Mucosa of descending colon (tissue), 3 donors: ENCODE measurements around the gene SP5. TPM values are rescaled to one million over a fixed set of nuclear protein-coding genes. Genes with fewer than 3 reads are reported as not detected.

Experiments used
- ATAC-seq: fragments of 200-7000 bp; cut with Tn5 transposase; one replicate; pipeline ENCODE4 v1.9.1; 2020; ENCODE audit warnings: mild to moderate bottlenecking, moderate library complexity
- DNase-seq, 3 donors: peaks; one replicate each; pipeline ENCODE4 v3.0.0-alpha.2; 2020
- H3K36me3 ChIP-seq: fragments of 200-600 bp; one replicate; pipeline ENCODE4 v1.8.0; 2021; ENCODE audit warnings: low read depth, mild to moderate bottlenecking
- H3K4me1 ChIP-seq: fragments of 200-600 bp; one replicate; pipeline ENCODE4 v1.8.0; 2021; ENCODE audit warnings: low read depth, mild to moderate bottlenecking
- H3K4me3 ChIP-seq: fragments of 200-600 bp; one replicate; pipeline ENCODE4 v1.8.0; 2021; ENCODE audit warnings: mild to moderate bottlenecking
- H3K9me3 ChIP-seq: fragments of 200-600 bp; one replicate; pipeline ENCODE4 v1.8.0; 2021; ENCODE audit warnings: mild to moderate bottlenecking
- CTCF ChIP-seq: fragments of 200-600 bp; IDR thresholded peaks from one replicate; pipeline ENCODE4 v1.8.0; 2022; ENCODE audit warnings: antibody characterized with exemption, mild to moderate bottlenecking
- intact Hi-C, 2 donors: fragments of 100-400 bp; cut with DNase I in 1 of 2; cut with micrococcal nuclease in 1 of 2; formaldehyde crosslinking; loops; one replicate each; pipeline versions ENCODE4 v1.11.0 to v1.11.1; 2022; cut with DNase I, micrococcal nuclease
- total RNA-seq, 3 donors: library from RNA; stranded (reverse); fragmentation: NEBNext Ultra II Directional in 2 of 3; extraction: Animal tissue kit (Norgen Biotek cat#: 25700) in 2 of 3; gene quantifications; one replicate each; pipeline versions ENCODE4 v1.2.1 to v1.2.4, GENCODE V29; 2021 to 2023
- donor health status: DM: no; HTN: no; CAD: no; lungs with moderate emphysema.
- donor health status: DM: no; HTN: no; CAD: no.
- donor health status: DM: no; HTN: yes; CAD: no.

Gene SP5
- total RNA-seq, 3 donors from 2014 or later: 2.1 to 4.8 (median 2.3) TPM

GRCh38 chr2:170675701-170676100, 39.4 kb upstream of the SP5 start:
- intact Hi-C loops: no loop called here
- TF ChIP-seq CTCF: no peak
- H3K36me3 ChIP-seq: no peaks in the 10 kb centered on the region
- H3K4me3 ChIP-seq: no peak overlapping the region
- no peaks in the 10 kb centered on the region for H3K9me3 ChIP-seq
- DNase-seq (no peak), ATAC-seq (no peak)
- no peaks in the 10 kb centered on the region for H3K4me1 ChIP-seq

- H3K9me3 ChIP-seq: no peaks in the 10 kb centered on the region
- H3K36me3 ChIP-seq: no peaks in the 10 kb centered on the region
- peak in 1 of 3 donors; percentile 29 for DNase-seq
- H3K4me1 ChIP-seq: no peaks in the 10 kb centered on the region
- H3K4me3 ChIP-seq: no peak overlapping the region
- intact Hi-C loops: no loop called here
- peak; percentile 76 for ATAC-seq
- TF ChIP-seq CTCF: no peak
Observed at GRCh38 chr2:170679607-170680079, 35.5 kb upstream of the SP5 start.

GRCh38 chr2:170680172-170680941, 34.8 kb upstream of the SP5 start:
- DNase-seq (no peak), ATAC-seq (no peak)
- no peaks in the 10 kb centered on the region for H3K9me3 ChIP-seq
- intact Hi-C loops: no loop called here
- H3K4me1 ChIP-seq: no peaks in the 10 kb centered on the region
- no peak overlapping the region for H3K4me3 ChIP-seq
- no peaks in the 10 kb centered on the region for H3K36me3 ChIP-seq
- no peak for TF ChIP-seq CTCF

- Histone ChIP-seq H3K9me3 (no peaks in the 10 kb centered on the region), H3K4me1 (no peaks in the 10 kb centered on the region), H3K36me3 (no peaks in the 10 kb centered on the region), H3K4me3 (no peak overlapping the region)
- DNase-seq (no peak), ATAC-seq (no peak)
- intact Hi-C loops: no loop called here
- TF ChIP-seq CTCF: no peak
Observed at GRCh38 chr2:170681311-170681710, 33.8 kb upstream of the SP5 start.

- intact Hi-C loops: no loop called here
- TF ChIP-seq CTCF: no peak
- ATAC-seq: no peak
Observed at GRCh38 chr2:170685591-170685990, 29.5 kb upstream of the SP5 start.

More at GRCh38 chr2:170685591-170685990, 29.5 kb upstream of the SP5 start:
- DNase-seq: no peak
- H3K4me1 ChIP-seq: peaks cover 3% of the 10 kb centered on the region
- no peaks in the 10 kb centered on the region for H3K36me3 ChIP-seq
- H3K9me3 ChIP-seq: no peaks in the 10 kb centered on the region
- no peak overlapping the region for H3K4me3 ChIP-seq
